Mesenchymal stem cell (in vitro differentiated cells and primary cell): ENCODE measurements around the gene TPPP.

Source experiments
- DNase-seq: peaks from one replicate; pipeline ENCODE4 v3.0.0-alpha.2; 2013
- H2AFZ ChIP-seq: one replicate; pipeline ENCODE4 v1.6.1; 2013; ENCODE audit warnings: low read depth, mild to moderate bottlenecking, control low read depth, inconsistent platforms, low read length, moderate library complexity
- H2AK5ac ChIP-seq: 2 replicates; pipeline ENCODE4 v1.6.1; 2013; ENCODE audit warnings: low read length, moderate library complexity, mild to moderate bottlenecking, inconsistent platforms; ENCODE audit not compliant: severe bottlenecking
- H2BK120ac ChIP-seq: one replicate; pipeline ENCODE4 v1.6.1; 2013; ENCODE audit warnings: low read depth, mild to moderate bottlenecking, inconsistent platforms, low read length, moderate library complexity
- H2BK12ac ChIP-seq, 2 experiments: one replicate each; pipeline ENCODE4 v1.6.1; 2013; ENCODE audit warnings: inconsistent platforms in 2 of 2, low read length in 2 of 2, mild to moderate bottlenecking in 2 of 2, moderate library complexity in 2 of 2, control low read depth in 1 of 2
- H2BK15ac ChIP-seq: one replicate; pipeline ENCODE4 v1.6.1; 2013; ENCODE audit warnings: mild to moderate bottlenecking, low read depth, inconsistent platforms; ENCODE audit not compliant: poor library complexity, severe bottlenecking
- H2BK5ac ChIP-seq: 2 replicates; pipeline ENCODE4 v1.6.1; 2013; ENCODE audit warnings: low read depth, mild to moderate bottlenecking, low read length, control low read depth, inconsistent platforms; ENCODE audit not compliant: poor library complexity, severe bottlenecking
- H3K14ac ChIP-seq, 2 experiments: one replicate each; pipeline ENCODE4 v1.6.1; 2013; ENCODE audit warnings: inconsistent platforms in 2 of 2, low read length in 2 of 2, control low read depth in 1 of 2, mild to moderate bottlenecking in 1 of 2, moderate library complexity in 1 of 2
- H3K18ac ChIP-seq, 2 experiments: one replicate each; pipeline ENCODE4 v1.6.1; 2013; ENCODE audit warnings: inconsistent platforms in 2 of 2, low read length in 2 of 2, control low read depth in 1 of 2, low read depth in 1 of 2, mild to moderate bottlenecking in 1 of 2
- H3K23ac ChIP-seq, 2 experiments: one replicate each; pipeline ENCODE4 v1.6.1; 2013; ENCODE audit warnings: inconsistent platforms in 2 of 2, low read length in 2 of 2, mild to moderate bottlenecking in 2 of 2, moderate library complexity in 2 of 2, control low read depth in 1 of 2
- H3K27ac ChIP-seq: 2 replicates; pipeline ENCODE4 v1.5.1; 2013; ENCODE audit warnings: mild to moderate bottlenecking, moderate library complexity, low read length, control low read depth, inconsistent platforms; ENCODE audit not compliant: poor library complexity, severe bottlenecking
- H3K27me3 ChIP-seq, 2 experiments: 2 replicates each; pipeline versions ENCODE4 v1.6.1 to v1.7.0; 2013; ENCODE audit warnings: low read length in 2 of 2, mild to moderate bottlenecking in 2 of 2, moderate library complexity in 2 of 2, control low read depth in 1 of 2, inconsistent platforms in 1 of 2; ENCODE audit not compliant: control insufficient read depth in 1 of 2, insufficient read depth in 1 of 2
- H3K36me3 ChIP-seq, 2 experiments: 2 replicates each; pipeline versions ENCODE4 v1.6.1 to v1.7.0; 2013; ENCODE audit warnings: low read length in 2 of 2, control low read depth in 1 of 2, inconsistent platforms in 1 of 2, low read depth in 1 of 2, mild to moderate bottlenecking in 1 of 2; ENCODE audit not compliant: insufficient read depth in 2 of 2, control insufficient read depth in 1 of 2
- H3K4ac ChIP-seq, 2 experiments: one replicate each; pipeline ENCODE4 v1.6.1; 2013; ENCODE audit warnings: inconsistent platforms in 2 of 2, low read length in 2 of 2, mild to moderate bottlenecking in 2 of 2, moderate library complexity in 2 of 2, control low read depth in 1 of 2, low read depth in 1 of 2
- H3K4me1 ChIP-seq: 2 replicates; pipeline ENCODE4 v1.6.1; 2013; ENCODE audit warnings: low read depth, low read length, control low read depth; ENCODE audit not compliant: control insufficient read depth, insufficient read depth
- H3K4me2 ChIP-seq: 2 replicates; pipeline ENCODE4 v1.6.1; 2013; ENCODE audit warnings: low read length, mild to moderate bottlenecking, inconsistent platforms; ENCODE audit not compliant: poor library complexity, severe bottlenecking
- H3K4me3 ChIP-seq, 2 experiments: 2 replicates each; pipeline versions ENCODE4 v1.5.1 to v1.7.0; 2013; ENCODE audit warnings: low read length in 2 of 2, mild to moderate bottlenecking in 2 of 2, control low read depth in 1 of 2, low read depth in 1 of 2; ENCODE audit not compliant: insufficient read depth in 1 of 2
- H3K79me1 ChIP-seq: replicated peaks from 2 replicates; pipeline ENCODE4 v1.6.1; 2013; ENCODE audit warnings: mild to moderate bottlenecking, control low read depth, low read length, inconsistent platforms; ENCODE audit not compliant: poor library complexity, severe bottlenecking
- H3K9ac ChIP-seq: 2 replicates; pipeline ENCODE4 v1.7.0; 2013; ENCODE audit warnings: mild to moderate bottlenecking, low read length, moderate library complexity
- H3K9me3 ChIP-seq: 2 replicates; pipeline ENCODE4 v1.7.0; 2013; ENCODE audit warnings: mild to moderate bottlenecking, low read length; ENCODE audit not compliant: control insufficient read depth
- H4K8ac ChIP-seq: one replicate; pipeline ENCODE4 v1.6.1; 2013; ENCODE audit warnings: inconsistent platforms, mild to moderate bottlenecking, low read length, moderate library complexity
- H4K91ac ChIP-seq: one replicate; pipeline ENCODE4 v1.6.1; 2013; ENCODE audit warnings: mild to moderate bottlenecking, low read length, inconsistent platforms
- WGBS: methylation state at CpG from one replicate; pipeline ENCODE4 v1.1.7; 2013; ENCODE audit warnings: mixed read lengths; 5-methylcytosine and 5-hydroxymethylcytosine counted together

TPPP gene

DNA sequence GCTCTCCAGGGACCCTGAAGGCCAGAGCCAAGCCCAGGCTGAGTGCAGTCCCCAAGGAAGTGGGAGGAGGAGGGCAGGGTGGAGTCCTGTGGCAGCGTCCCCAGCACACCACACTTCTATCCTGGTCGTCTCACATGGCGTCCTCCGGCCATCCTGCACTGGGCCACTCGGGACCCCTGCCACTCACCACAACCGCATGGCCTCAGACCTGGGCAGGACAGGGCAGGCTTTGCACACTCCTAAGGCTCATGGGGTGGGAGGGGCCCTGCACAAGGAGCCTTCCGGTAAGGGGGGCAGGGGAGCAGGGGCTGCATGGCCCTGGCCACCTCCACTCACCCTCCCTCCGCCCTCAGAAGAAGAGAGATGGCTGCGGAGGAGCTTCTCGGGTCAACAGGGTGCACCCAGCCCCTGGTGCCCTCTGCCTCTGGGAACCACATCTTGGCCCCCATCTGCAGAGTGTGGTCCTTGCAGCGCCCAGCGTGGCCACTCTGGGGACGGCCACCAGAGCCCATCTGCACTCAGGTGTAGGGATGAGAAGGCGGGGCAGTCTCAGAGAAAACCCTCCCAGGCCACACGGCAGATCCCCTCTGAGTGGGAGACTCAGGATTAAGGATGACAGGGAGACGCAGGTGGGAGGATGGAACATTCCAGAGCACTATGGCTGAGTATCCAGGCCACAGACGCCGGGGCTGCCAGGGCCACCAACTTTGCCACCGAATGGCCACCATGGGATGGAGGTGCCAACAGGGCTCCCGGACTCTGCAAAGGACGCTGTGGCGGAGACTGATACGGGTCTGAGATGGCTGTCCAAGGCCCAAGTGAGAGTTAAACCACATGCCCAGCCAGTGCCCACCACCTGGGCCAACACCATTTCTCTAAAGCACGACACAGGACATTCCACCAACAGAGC, 7.6 kb downstream of the TPPP start:
- 87% methylated on average over 24 of the region's 24 CpGs for WGBS
- Histone ChIP-seq H3K27ac (no peak overlapping the region), H2BK12ac (no peak overlapping the region)

DNA sequence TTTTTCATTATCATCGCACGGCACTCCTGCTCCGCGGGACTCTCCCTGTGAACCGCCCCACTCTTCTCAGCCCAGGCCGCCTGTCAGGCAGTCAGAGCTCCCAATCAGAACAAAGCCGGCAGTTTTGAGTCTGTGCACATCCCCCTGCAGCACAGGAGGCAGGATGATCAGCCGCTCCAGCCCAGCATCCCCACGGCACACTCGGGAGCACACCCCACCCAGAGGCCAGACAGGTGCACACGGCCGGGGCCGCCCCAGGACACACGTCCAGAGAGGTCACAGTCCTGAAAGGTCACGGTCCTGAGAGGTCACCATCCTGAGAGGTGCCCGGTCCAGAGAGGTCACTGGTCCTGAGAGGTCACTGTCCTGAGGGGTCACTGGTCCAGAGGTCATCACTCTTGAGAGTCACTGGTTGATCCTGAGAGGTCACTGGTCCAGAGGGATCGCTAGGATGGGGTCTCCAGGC, 8.4 kb downstream of the TPPP start:
- Histone ChIP-seq H3K4me2 (no peak overlapping the region), H3K4ac (no peak overlapping the region), H3K18ac (no peak overlapping the region), H3K27me3 (peaks cover 4 to 12% of the 10 kb centered on the region in 2 experiments), H2BK12ac (no peak overlapping the region), H3K14ac (no peak overlapping the region), H2BK5ac (no peak overlapping the region), H3K4me1 (peaks cover 2% of the 10 kb centered on the region), H2BK15ac (no peak overlapping the region), H3K79me1 (no peaks in the 10 kb centered on the region), H2AFZ (no peak overlapping the region), H4K8ac (no peak overlapping the region), H2AK5ac (no peak overlapping the region), H3K36me3 (no peaks in the 10 kb centered on the region), H3K27ac (no peak overlapping the region), H3K9me3 (no peaks in the 10 kb centered on the region), H3K4me3 (no peak overlapping the region), H3K23ac (no peak overlapping the region), H2BK120ac (no peak overlapping the region), H4K91ac (no peak overlapping the region), H3K9ac (no peak overlapping the region)
- 85% methylated on average over 17 of the region's 17 CpGs for WGBS
- DNase-seq, result no peak

More for the DNA sequence above, 7.6 kb downstream of the TPPP start:
- H3K4ac ChIP-seq, result no peak overlapping the region
- H3K4me3 ChIP-seq, result no peak overlapping the region
- no peak overlapping the region for H2AK5ac ChIP-seq
- H2BK15ac ChIP-seq, result no peak overlapping the region
- no peak overlapping the region for H2AFZ ChIP-seq
- H3K23ac ChIP-seq, result peak overlapping the region in 1 of 2 experiments; percentile 24
- no peak overlapping the region for H3K18ac ChIP-seq
- peaks cover 4 to 12% of the 10 kb centered on the region in 2 experiments for H3K27me3 ChIP-seq
- no peak overlapping the region for H4K8ac ChIP-seq
- no peak overlapping the region for H4K91ac ChIP-seq
- no peak for DNase-seq
- H3K14ac ChIP-seq, result no peak overlapping the region
- no peak overlapping the region for H2BK5ac ChIP-seq
- H2BK120ac ChIP-seq, result no peak overlapping the region
- peaks cover 2% of the 10 kb centered on the region for H3K4me1 ChIP-seq
- no peaks in the 10 kb centered on the region for H3K79me1 ChIP-seq
- no peak overlapping the region for H3K4me2 ChIP-seq
- H3K9ac ChIP-seq, result no peak overlapping the region
- no peaks in the 10 kb centered on the region for H3K36me3 ChIP-seq
- no peaks in the 10 kb centered on the region for H3K9me3 ChIP-seq

GRCh38 chr5:683551-684481, 9.3 kb downstream of the TPPP start:
- Histone ChIP-seq H3K14ac (no peak overlapping the region), H4K8ac (no peak overlapping the region), H3K4me1 (peaks cover 2% of the 10 kb centered on the region), H3K18ac (no peak overlapping the region), H3K4ac (no peak overlapping the region), H4K91ac (no peak overlapping the region), H3K27ac (no peak overlapping the region), H2BK15ac (no peak overlapping the region), H2BK120ac (no peak overlapping the region), H3K4me2 (no peak overlapping the region), H2BK12ac (no peak overlapping the region), H2BK5ac (no peak overlapping the region), H3K79me1 (no peaks in the 10 kb centered on the region), H3K9me3 (no peaks in the 10 kb centered on the region), H3K23ac (no peak overlapping the region), H2AK5ac (no peak overlapping the region), H3K27me3 (peaks cover 4 to 12% of the 10 kb centered on the region in 2 experiments), H3K36me3 (no peaks in the 10 kb centered on the region), H2AFZ (no peak overlapping the region), H3K9ac (no peak overlapping the region), H3K4me3 (no peak overlapping the region)
- DNase-seq, result no peak
- 81% methylated on average over 29 of the region's 30 CpGs for WGBS
